Duodenal mucosa (tissue), 2 donors: Measurements from ENCODE around the gene PHACTR2.

Experiments used
- H3K27ac ChIP-seq: one replicate; pipeline ENCODE4 v1.7.0; 2013; ENCODE audit warnings: low read depth, low read length
- H3K27me3 ChIP-seq, 2 donors: one replicate each; pipeline ENCODE4 v1.7.0; 2013; ENCODE audit warnings: low read length in 2 of 2, control low read depth in 1 of 2; ENCODE audit not compliant: insufficient read depth in 2 of 2, control insufficient read depth in 1 of 2
- H3K36me3 ChIP-seq, 2 donors: one replicate each; pipeline ENCODE4 v1.7.0; 2013; ENCODE audit warnings: low read length in 2 of 2, control low read depth in 1 of 2; ENCODE audit not compliant: insufficient read depth in 2 of 2, control insufficient read depth in 1 of 2
- H3K4me1 ChIP-seq, 2 donors: one replicate each; pipeline ENCODE4 v1.7.0; 2013; ENCODE audit warnings: low read length in 2 of 2, control low read depth in 1 of 2; ENCODE audit not compliant: insufficient read depth in 2 of 2, control insufficient read depth in 1 of 2
- H3K4me3 ChIP-seq, 2 donors: one replicate each; pipeline ENCODE4 v1.7.0; 2013; ENCODE audit warnings: low read length in 2 of 2, low read depth in 1 of 2
- H3K9ac ChIP-seq, 2 donors: one replicate each; pipeline ENCODE4 v1.7.0; 2013; ENCODE audit warnings: low read length in 2 of 2, low read depth in 1 of 2
- H3K9me3 ChIP-seq, 2 donors: one replicate each; pipeline ENCODE4 v1.7.0; 2013; ENCODE audit warnings: low read length in 2 of 2, control low read depth in 1 of 2; ENCODE audit not compliant: control insufficient read depth in 1 of 2

Gene PHACTR2

DNA sequence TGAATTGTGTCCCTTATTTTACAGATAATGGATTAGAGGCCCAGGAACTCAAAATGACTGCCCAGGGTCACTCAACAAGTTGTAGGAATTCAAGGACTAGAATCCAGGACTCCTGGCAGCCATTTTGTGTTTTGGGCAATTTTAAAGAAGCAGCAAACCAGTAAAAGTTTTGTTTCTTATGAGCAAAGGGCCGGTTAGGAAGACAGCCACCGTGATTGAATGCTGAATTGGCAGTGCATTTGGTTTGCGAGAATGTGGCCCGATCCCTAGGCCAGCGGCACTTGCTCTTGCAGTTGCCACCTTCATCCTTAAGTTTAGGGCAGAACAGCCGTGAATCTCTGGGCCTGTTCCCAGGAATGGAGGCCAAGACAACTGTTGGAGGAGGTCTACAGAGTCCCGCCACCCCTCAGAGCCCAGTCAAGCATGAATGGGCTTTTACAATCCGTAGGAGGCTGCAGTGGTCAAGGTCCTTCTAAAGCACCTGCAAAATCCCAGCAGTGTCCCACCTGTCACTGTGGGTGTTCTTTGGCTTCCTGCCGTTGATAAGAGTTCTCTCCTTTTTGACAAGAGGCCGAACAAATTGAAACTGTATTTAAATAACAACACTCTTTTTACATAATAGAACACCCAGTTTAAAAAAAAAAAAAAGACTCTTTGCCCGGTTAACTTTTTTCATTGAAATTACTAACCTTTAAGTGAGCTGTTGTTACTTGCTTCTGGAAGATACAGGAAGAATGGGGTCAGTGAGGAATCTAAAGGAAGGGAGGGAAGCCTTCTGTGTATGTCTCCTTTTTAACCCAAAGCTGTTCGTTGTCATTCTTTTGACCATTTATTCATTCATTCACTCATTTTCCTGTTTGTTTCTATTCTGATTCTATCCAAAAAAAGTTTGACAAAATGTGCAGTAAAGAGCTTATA lies 68.7 kb downstream of the PHACTR2 start:
- H3K4me1 ChIP-seq: peaks cover 48 to 68% of the 10 kb centered on the region in 2 donors
- no peak overlapping the region for H3K27ac ChIP-seq
- no peaks in the 10 kb centered on the region for H3K36me3 ChIP-seq

DNA sequence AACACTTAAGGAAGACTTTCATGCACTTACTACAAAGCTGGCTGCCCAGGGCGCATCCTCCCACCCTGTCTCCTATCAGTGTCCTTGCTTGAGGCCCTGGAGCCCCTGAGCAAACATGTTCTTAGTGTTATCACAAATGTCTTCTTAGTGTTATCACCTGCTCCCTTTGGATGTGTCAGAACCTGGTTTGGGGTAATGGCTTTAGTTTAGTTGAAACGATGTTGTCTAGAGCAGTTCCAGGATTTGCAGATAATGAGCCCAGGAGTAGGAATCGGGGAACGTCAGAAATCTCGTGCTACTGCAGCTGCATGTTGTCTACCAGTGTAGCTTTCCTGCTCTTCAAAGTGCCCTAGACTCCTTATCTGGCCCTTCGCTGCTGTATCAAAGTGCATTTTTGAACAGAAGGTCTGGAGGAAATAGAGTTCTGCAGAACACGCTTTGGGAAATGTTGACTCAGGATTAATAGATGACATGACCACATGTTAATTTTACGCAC lies 69.6 kb downstream of the PHACTR2 start:
- no peaks in the 10 kb centered on the region for H3K27me3 ChIP-seq
- no peaks in the 10 kb centered on the region for H3K9me3 ChIP-seq
- no peak overlapping the region for H3K9ac ChIP-seq
- peak overlapping the region in 1 of 2 donors; percentile 17 for H3K4me3 ChIP-seq
- H3K4me1 ChIP-seq: peaks cover 48 to 67% of the 10 kb centered on the region in 2 donors
- no peaks in the 10 kb centered on the region for H3K36me3 ChIP-seq
- H3K27ac ChIP-seq: no peak overlapping the region

More for the DNA sequence above, 68.7 kb downstream of the PHACTR2 start:
- Histone ChIP-seq H3K27me3 (no peaks in the 10 kb centered on the region), H3K9ac (peak overlapping the region in 1 of 2 donors; percentile 20), H3K4me3 (peak overlapping the region; percentile 40 to 41), H3K9me3 (no peaks in the 10 kb centered on the region)

DNA sequence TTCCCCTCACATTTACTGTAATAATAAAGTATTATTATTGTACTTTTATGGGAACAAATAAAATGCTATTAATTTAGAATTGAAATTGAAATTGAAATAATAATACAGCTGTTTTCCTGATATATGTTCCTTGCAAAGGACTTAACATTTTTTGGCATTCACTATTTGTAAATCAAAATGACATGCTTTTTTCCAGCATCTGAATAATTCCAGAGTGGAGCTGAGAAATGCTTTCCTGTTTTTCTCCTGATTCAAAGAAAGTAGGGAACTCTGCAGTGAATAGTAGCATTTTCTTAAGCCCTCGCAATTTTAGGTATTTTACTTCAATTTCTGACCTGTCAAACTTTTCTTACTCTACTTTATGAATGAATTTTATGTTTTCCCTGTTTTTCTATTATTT lies 72.1 kb downstream of the PHACTR2 start:
- Histone ChIP-seq H3K9ac (no peak overlapping the region), H3K9me3 (no peaks in the 10 kb centered on the region), H3K4me1 (peaks cover 32 to 43% of the 10 kb centered on the region in 2 donors), H3K27me3 (no peaks in the 10 kb centered on the region), H3K27ac (no peak overlapping the region), H3K36me3 (no peaks in the 10 kb centered on the region), H3K4me3 (no peak overlapping the region)

DNA sequence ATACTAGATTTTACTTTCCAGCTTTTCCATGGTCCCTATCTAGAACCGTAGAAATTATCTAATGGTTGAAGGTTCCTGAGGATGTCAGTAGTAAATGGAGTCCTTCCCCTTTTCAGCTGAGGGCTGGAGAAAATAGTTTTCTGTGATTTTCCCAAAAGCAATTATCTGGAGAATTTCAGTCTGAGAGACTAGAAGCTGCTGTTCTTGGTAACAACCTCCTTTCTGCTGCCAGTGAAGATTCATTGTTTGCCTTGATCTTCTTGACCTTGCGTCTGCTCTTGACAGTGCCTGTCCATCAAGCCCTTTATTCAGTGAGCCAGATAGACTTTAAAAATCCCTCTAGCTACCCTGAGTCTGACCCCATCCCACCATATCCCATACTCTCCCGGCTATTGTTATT lies 73.1 kb downstream of the PHACTR2 start:
- H3K27ac ChIP-seq: no peak overlapping the region
- no peaks in the 10 kb centered on the region for H3K27me3 ChIP-seq

GRCh38 chr6:143752459-143752858 lies 74.7 kb downstream of the PHACTR2 start:
- H3K27me3 ChIP-seq: no peaks in the 10 kb centered on the region
- no peaks in the 10 kb centered on the region for H3K9me3 ChIP-seq
- H3K4me3 ChIP-seq: no peak overlapping the region
- H3K27ac ChIP-seq: no peak overlapping the region
- peaks cover 0 to 3% of the 10 kb centered on the region in 2 donors for H3K36me3 ChIP-seq
- H3K4me1 ChIP-seq: peaks cover 9 to 17% of the 10 kb centered on the region in 2 donors
- H3K9ac ChIP-seq: no peak overlapping the region

More for the DNA sequence above, 73.1 kb downstream of the PHACTR2 start:
- Histone ChIP-seq H3K36me3 (no peaks in the 10 kb centered on the region), H3K9me3 (no peaks in the 10 kb centered on the region), H3K4me3 (no peak overlapping the region), H3K9ac (no peak overlapping the region), H3K4me1 (peaks cover 22 to 33% of the 10 kb centered on the region in 2 donors)

DNA sequence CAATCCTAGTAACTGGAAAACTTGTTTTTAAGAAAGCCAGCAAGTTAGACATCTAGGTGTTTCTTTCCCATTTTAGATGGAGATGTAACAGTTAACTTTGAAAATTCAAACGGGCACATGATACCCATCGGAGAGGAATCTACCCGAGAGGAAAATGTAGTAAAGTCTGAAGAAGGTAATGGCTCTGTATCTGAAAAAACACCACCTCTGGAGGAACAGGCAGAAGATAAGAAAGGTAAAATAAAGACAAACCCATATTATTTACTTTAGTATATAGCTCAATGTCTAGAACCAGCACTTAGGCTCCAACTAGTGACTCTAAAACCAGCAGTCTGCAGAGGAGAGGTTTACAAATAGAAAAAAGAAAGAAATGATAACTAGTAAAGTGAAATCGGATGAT lies 75.9 kb downstream of the PHACTR2 start:
- H3K4me3 ChIP-seq: no peak overlapping the region

GRCh38 chr6:143754204-143754603 lies 76.4 kb downstream of the PHACTR2 start:
- Histone ChIP-seq H3K9ac (no peak overlapping the region), H3K9me3 (no peaks in the 10 kb centered on the region), H3K4me3 (no peak overlapping the region), H3K36me3 (peaks cover 0 to 3% of the 10 kb centered on the region in 2 donors), H3K4me1 (peaks cover 0 to 3% of the 10 kb centered on the region in 2 donors), H3K27ac (no peak overlapping the region), H3K27me3 (no peaks in the 10 kb centered on the region)

More for the DNA sequence above, 75.9 kb downstream of the PHACTR2 start:
- H3K36me3 ChIP-seq: peaks cover 0 to 3% of the 10 kb centered on the region in 2 donors
- no peak overlapping the region for H3K9ac ChIP-seq
- H3K9me3 ChIP-seq: no peaks in the 10 kb centered on the region
- H3K27ac ChIP-seq: no peak overlapping the region
- no peaks in the 10 kb centered on the region for H3K27me3 ChIP-seq
- H3K4me1 ChIP-seq: peaks cover 0 to 8% of the 10 kb centered on the region in 2 donors

DNA sequence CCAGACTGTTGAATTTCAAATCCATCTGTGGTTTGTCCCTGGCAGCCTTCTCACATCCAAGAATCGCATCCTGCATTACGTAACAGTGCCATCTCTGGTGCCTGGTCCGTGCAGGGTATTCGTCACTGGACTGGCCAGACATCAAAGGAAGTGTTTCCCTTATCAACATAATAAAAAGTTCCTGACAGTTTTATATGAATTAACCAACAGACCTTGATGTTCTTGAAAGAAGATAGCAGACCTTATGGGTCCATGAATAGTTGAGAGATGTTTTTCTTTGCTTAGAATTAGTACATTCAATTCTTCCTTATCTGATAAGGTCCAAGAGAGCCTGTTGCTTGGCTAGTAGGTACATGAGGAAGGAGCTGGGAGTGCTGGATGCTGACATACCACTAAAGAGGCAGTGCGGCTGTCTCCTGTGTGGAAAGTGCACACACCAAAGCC lies 77.6 kb downstream of the PHACTR2 start:
- no peaks in the 10 kb centered on the region for H3K9me3 ChIP-seq
- no peaks in the 10 kb centered on the region for H3K4me1 ChIP-seq
- peaks cover 0 to 3% of the 10 kb centered on the region in 2 donors for H3K36me3 ChIP-seq
- no peaks in the 10 kb centered on the region for H3K27me3 ChIP-seq
- H3K9ac ChIP-seq: no peak overlapping the region
- no peak overlapping the region for H3K4me3 ChIP-seq
- no peak overlapping the region for H3K27ac ChIP-seq

- no peaks in the 10 kb centered on the region for H3K4me1 ChIP-seq
- no peaks in the 10 kb centered on the region for H3K9me3 ChIP-seq
- H3K27ac ChIP-seq: no peak overlapping the region
- no peak overlapping the region for H3K4me3 ChIP-seq
- H3K36me3 ChIP-seq: peaks cover 3 to 5% of the 10 kb centered on the region in 2 donors
- H3K9ac ChIP-seq: no peak overlapping the region
- H3K27me3 ChIP-seq: no peaks in the 10 kb centered on the region
Observed at GRCh38 chr6:143757346-143757832, 79.6 kb downstream of the PHACTR2 start.

DNA sequence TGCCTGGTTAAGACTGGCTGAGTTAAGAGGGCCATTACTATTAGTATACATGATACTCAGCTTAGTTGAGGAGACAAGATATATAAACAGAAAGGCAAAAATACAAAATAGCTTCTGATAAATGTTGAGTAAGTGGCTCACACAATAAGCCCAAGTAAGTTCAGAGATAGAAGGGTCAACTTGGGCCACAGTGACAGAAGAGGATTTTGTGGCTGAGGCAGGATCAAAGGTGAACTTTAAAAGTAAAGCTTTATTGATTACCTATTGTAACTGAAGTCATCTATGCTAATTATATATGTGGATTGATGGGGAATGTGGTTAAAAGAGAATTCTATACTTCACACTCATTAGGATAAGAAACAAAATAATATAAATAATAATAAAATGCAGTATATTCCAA lies 80.8 kb downstream of the PHACTR2 start:
- H3K4me1 ChIP-seq: no peaks in the 10 kb centered on the region

More for the DNA sequence above, 80.8 kb downstream of the PHACTR2 start:
- H3K9me3 ChIP-seq: no peaks in the 10 kb centered on the region
- H3K4me3 ChIP-seq: no peak overlapping the region
- no peaks in the 10 kb centered on the region for H3K27me3 ChIP-seq
- peaks cover 3 to 5% of the 10 kb centered on the region in 2 donors for H3K36me3 ChIP-seq
- H3K27ac ChIP-seq: no peak overlapping the region
- H3K9ac ChIP-seq: no peak overlapping the region
